Spleen (tissue), 7 donors: Measurements from ENCODE around the gene PLEKHM2.

Experiments
- POLR2A ChIP-seq, 3 donors: fragments of 450-650 bp; IDR thresholded peaks; one replicate each; pipeline ENCODE4 v1.5.1; 2017; ENCODE audit warnings: antibody characterized with exemption in 3 of 3, mild to moderate bottlenecking in 1 of 3
- POLR2AphosphoS5 ChIP-seq, 3 donors: sonication (generic); formaldehyde crosslinking; IDR thresholded peaks; one replicate each; pipeline ENCODE4 v1.5.1; 2017; ENCODE audit warnings: antibody characterized with exemption in 3 of 3
- TF ChIP-seq, protein P1 (sequence below), 11 experiments: fragments of 200-600 bp in 7 of 11; fragments of 450-650 bp in 4 of 11; sonication (generic) in 4 of 11; IDR thresholded peaks in 8 of 11; conservative IDR thresholded peaks in 3 of 11; 1 replicate in 7 of 11; 2 replicates in 4 of 11; pipeline versions ENCODE4 v1.4.0 to v1.8.0; 2016 to 2021; ENCODE audit warnings: antibody characterized with exemption in 11 of 11, inconsistent platforms in 4 of 11, mild to moderate bottlenecking in 1 of 11
- donor health status: DM: no; HTN: no; CAD: no; lungs with moderate emphysema.
- donor health status: DM: no; HTN: no; CAD: no.
- donor health status: DM: no; HTN: no; CAD: no.

DNA sequence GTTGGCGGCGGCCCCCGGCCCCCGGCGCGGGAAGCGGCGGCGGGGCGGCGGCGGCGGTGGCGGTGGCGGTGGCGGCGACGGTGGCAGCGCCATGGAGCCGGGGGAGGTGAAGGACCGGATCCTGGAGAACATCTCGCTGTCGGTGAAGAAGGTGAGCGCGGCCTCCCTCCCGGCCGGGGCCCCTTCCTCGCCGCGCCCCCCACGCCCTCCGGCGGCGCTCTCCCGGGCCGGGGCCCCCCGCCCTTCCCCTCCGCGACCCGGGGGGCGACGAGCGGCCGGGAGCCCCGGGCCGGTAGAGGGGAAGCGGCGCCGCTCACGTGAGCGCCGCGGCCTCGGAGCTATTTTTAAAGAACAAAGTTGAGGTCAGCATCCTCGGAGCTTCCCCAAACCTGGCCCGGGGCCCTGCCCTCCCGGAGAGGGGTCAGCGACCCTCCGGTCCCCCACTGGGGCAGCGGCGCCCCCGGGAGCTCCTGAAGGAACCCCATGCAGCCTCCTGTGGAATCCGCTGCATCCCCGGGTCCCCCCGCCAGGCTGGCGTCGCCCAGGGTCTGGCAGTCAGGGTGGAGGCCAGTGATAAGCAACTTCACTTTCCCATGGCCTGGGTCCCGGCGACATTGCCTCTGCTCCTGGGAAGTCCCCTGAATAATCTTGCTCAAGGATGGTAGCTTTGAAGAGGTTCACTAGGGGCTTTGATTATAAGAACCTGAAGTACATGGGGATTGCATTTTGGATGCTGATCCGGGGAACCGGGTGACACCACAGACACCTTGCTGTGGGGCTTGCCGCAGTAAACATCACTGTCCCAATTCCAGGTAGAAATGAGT lies 560 bp downstream of the PLEKHM2 start:
- peak in 2 of 3 donors; percentile 61 to 69 for TF ChIP-seq POLR2AphosphoS5 (IDR thresholded peaks at IDR 0.05)
- TF ChIP-seq, protein P1, sequence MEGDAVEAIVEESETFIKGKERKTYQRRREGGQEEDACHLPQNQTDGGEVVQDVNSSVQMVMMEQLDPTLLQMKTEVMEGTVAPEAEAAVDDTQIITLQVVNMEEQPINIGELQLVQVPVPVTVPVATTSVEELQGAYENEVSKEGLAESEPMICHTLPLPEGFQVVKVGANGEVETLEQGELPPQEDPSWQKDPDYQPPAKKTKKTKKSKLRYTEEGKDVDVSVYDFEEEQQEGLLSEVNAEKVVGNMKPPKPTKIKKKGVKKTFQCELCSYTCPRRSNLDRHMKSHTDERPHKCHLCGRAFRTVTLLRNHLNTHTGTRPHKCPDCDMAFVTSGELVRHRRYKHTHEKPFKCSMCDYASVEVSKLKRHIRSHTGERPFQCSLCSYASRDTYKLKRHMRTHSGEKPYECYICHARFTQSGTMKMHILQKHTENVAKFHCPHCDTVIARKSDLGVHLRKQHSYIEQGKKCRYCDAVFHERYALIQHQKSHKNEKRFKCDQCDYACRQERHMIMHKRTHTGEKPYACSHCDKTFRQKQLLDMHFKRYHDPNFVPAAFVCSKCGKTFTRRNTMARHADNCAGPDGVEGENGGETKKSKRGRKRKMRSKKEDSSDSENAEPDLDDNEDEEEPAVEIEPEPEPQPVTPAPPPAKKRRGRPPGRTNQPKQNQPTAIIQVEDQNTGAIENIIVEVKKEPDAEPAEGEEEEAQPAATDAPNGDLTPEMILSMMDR (IDR thresholded peaks at IDR 0.05 in 8 of 11, conservative IDR thresholded peaks at IDR 0.05 in 3 of 11): peak in 5 of 11 experiments; percentile 14 to 33 (median 21)
- TF ChIP-seq POLR2A (IDR thresholded peaks at IDR 0.05): no peak
